ENCODE measurements around the gene RERE.

Gene RERE

DNA sequence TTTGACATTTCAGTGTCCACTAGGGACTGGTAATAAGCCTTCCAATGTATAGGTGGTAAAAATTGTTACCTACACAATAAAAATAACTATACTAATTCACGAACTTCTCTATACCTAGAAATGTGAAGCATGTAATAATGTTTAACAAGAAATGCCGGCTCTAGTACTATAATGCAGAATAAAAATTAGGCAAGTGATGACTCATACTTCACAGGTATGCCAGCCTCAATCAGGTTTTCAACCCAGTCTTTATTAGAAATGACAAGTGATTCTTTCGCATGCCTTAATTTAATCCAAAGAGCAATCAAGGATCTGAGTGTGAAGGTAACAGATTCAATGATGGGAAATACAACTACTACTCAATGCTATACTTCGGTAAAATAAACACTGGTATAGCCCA is 134.9 kb downstream of the RERE start:
- TF ChIP-seq NFIC (IDR thresholded peaks at IDR 0.05) (no peak), TEAD4 (IDR thresholded peaks at IDR 0.05) (no peak), TAF1 (IDR thresholded peaks at IDR 0.05; ENCODE audit: low read depth) (no peak), CEBPB (IDR thresholded peaks at IDR 0.05) (no peak), ZBTB7A (IDR thresholded peaks at IDR 0.05; ENCODE audit: low read depth) (no peak), YY1 (IDR thresholded peaks at IDR 0.05; ENCODE audit: low read depth) (no peak), EP300 (IDR thresholded peaks at IDR 0.05; ENCODE audit: borderline replicate concordance) (no peak), FOXM1 (IDR thresholded peaks at IDR 0.05; ENCODE audit: borderline replicate concordance, low read depth) (no peak), RAD21 (IDR thresholded peaks at IDR 0.05; ENCODE audit: low read depth) (no peak), CREB1 (IDR thresholded peaks at IDR 0.05; ENCODE audit: low read depth) (no peak), TCF12 (IDR thresholded peaks at IDR 0.05; ENCODE audit: low read depth) (no peak)
- TF ChIP-seq, protein P1, sequence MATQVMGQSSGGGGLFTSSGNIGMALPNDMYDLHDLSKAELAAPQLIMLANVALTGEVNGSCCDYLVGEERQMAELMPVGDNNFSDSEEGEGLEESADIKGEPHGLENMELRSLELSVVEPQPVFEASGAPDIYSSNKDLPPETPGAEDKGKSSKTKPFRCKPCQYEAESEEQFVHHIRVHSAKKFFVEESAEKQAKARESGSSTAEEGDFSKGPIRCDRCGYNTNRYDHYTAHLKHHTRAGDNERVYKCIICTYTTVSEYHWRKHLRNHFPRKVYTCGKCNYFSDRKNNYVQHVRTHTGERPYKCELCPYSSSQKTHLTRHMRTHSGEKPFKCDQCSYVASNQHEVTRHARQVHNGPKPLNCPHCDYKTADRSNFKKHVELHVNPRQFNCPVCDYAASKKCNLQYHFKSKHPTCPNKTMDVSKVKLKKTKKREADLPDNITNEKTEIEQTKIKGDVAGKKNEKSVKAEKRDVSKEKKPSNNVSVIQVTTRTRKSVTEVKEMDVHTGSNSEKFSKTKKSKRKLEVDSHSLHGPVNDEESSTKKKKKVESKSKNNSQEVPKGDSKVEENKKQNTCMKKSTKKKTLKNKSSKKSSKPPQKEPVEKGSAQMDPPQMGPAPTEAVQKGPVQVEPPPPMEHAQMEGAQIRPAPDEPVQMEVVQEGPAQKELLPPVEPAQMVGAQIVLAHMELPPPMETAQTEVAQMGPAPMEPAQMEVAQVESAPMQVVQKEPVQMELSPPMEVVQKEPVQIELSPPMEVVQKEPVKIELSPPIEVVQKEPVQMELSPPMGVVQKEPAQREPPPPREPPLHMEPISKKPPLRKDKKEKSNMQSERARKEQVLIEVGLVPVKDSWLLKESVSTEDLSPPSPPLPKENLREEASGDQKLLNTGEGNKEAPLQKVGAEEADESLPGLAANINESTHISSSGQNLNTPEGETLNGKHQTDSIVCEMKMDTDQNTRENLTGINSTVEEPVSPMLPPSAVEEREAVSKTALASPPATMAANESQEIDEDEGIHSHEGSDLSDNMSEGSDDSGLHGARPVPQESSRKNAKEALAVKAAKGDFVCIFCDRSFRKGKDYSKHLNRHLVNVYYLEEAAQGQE (IDR thresholded peaks at IDR 0.05; ENCODE audit: low read depth): no peak
- TF ChIP-seq, protein P2, sequence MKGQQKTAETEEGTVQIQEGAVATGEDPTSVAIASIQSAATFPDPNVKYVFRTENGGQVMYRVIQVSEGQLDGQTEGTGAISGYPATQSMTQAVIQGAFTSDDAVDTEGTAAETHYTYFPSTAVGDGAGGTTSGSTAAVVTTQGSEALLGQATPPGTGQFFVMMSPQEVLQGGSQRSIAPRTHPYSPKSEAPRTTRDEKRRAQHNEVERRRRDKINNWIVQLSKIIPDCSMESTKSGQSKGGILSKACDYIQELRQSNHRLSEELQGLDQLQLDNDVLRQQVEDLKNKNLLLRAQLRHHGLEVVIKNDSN (IDR thresholded peaks at IDR 0.05): no peak
- TF ChIP-seq, protein P3, sequence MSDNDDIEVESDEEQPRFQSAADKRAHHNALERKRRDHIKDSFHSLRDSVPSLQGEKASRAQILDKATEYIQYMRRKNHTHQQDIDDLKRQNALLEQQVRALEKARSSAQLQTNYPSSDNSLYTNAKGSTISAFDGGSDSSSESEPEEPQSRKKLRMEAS (IDR thresholded peaks at IDR 0.05): no peak

DNA sequence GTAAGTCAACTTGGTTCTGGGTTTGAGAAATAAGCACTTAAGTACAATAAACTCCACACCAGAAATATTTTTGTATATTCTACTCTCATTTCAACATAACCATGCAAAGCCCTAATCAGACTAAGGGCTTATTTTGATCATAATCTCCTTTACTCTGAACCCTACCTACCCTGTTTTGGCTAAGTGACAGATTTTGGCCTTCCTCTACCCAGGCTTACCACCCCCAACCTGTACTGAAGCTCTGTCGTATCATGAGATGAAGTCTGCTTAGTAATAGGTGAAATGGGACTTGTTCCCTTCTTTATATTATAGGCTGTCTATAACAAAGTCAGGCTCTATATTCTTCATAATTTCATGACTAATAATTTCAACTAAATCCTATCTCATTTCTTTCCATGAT is 135.5 kb downstream of the RERE start:
- TF ChIP-seq, protein P1 (IDR thresholded peaks at IDR 0.05; ENCODE audit: low read depth): no peak
- TF ChIP-seq ZBTB7A (IDR thresholded peaks at IDR 0.05; ENCODE audit: low read depth) (no peak), RAD21 (IDR thresholded peaks at IDR 0.05; ENCODE audit: low read depth) (no peak), TCF12 (IDR thresholded peaks at IDR 0.05; ENCODE audit: low read depth) (no peak), CEBPB (IDR thresholded peaks at IDR 0.05) (no peak), CREB1 (IDR thresholded peaks at IDR 0.05; ENCODE audit: low read depth) (no peak), TAF1 (IDR thresholded peaks at IDR 0.05; ENCODE audit: low read depth) (no peak), NFIC (IDR thresholded peaks at IDR 0.05) (no peak), EGR1 (IDR thresholded peaks at IDR 0.05) (no peak), FOXM1 (IDR thresholded peaks at IDR 0.05; ENCODE audit: borderline replicate concordance, low read depth) (no peak), YY1 (IDR thresholded peaks at IDR 0.05; ENCODE audit: low read depth) (no peak), TEAD4 (IDR thresholded peaks at IDR 0.05) (no peak), EP300 (IDR thresholded peaks at IDR 0.05; ENCODE audit: borderline replicate concordance) (no peak)
- TF ChIP-seq, protein P2 (IDR thresholded peaks at IDR 0.05): no peak
- TF ChIP-seq, protein P3 (IDR thresholded peaks at IDR 0.05): no peak

DNA sequence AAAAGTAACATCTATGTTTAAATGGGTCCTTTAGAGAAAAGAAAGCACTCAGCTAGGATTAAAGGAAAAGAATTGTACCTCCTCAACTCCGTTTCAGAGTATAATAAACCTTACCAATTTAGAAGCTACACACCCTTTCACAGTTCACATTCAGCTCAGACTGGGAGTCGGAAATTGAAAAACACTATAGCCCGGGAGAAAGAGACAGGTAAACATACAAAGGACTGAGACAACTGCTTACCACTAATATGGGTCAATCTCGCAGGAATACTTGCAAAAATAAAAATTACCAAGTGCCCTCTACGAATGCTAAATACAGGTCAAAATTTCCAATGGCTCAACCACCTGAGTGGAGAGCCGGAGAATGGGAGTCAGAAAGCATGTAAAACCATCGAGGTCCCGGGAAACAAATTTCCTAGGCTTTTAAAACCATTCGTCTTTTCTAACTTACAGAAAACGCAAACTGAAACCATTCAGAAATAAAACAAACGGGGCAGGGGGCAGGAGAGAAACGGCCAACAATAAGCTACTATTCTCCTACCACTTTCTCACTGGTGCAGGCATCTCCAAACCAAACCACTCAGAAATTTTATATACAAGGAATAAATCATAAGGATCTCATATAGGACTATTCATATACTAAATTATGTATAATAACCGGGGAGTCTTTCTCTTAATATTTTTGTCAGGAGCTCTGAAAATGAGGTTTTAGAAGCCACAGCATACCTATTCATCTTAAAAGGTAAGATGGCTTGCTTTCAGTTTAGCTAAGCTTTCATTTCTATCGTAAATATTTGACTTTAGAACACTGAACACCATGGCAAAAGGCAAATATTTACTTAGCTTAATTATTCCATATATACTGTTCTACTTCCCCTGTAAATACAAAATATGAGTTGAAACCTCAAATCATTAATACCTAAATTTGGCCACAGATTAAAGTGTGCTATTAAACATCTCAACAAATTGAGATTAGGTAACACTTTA is 136.5 kb downstream of the RERE start:
- no peak for TF ChIP-seq CEBPB (IDR thresholded peaks at IDR 0.05)
- TF ChIP-seq, protein P1 (IDR thresholded peaks at IDR 0.05; ENCODE audit: low read depth): no peak

DNA sequence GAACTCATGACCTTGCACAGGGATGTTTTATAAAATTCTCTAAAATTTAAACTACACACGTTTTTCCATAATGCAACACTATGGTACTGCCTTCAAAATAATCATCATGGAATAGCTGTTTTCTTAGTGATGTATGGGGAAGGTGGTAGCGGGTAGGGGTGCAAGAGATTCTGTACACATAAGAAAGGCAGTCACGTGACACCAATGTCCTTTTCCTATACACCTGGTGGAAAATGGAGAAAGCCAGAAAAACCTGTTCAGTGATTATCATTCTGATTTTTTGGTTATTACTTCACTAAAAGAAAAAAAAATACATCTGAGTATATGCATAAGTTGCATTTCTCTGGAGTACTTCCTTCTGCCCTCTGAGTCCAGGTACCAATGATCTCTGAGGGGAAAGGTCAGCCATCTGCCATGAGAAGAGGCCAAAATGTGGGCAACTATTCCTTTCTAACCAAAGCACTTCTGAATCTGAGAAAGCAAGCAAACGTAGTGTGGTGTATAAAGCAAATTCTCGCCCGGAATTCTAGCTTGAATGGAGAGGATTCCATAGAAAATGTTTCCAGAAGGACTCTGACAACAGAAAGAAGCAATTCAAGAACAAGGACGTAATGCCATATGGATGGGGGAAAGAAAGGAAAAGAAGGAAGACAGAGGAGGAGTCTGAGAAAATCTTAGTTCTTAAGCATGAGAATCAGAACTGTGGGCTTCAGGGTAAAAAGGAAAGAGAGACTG is 137.3 kb downstream of the RERE start:
- no peak for TF ChIP-seq CREB1 (IDR thresholded peaks at IDR 0.05; ENCODE audit: low read depth)
- TF ChIP-seq NFIC (IDR thresholded peaks at IDR 0.05): no peak
- TF ChIP-seq TCF12 (IDR thresholded peaks at IDR 0.05; ENCODE audit: low read depth): no peak
- no peak for TF ChIP-seq EP300 (IDR thresholded peaks at IDR 0.05; ENCODE audit: borderline replicate concordance)
- no peak for TF ChIP-seq ZBTB7A (IDR thresholded peaks at IDR 0.05; ENCODE audit: low read depth)
- no peak for TF ChIP-seq RAD21 (IDR thresholded peaks at IDR 0.05; ENCODE audit: low read depth)
- TF ChIP-seq EGR1 (IDR thresholded peaks at IDR 0.05): no peak
- no peak for TF ChIP-seq TEAD4 (IDR thresholded peaks at IDR 0.05)
- no peak for TF ChIP-seq TAF1 (IDR thresholded peaks at IDR 0.05; ENCODE audit: low read depth)
- no peak for TF ChIP-seq CEBPB (IDR thresholded peaks at IDR 0.05)
- TF ChIP-seq, protein P1 (IDR thresholded peaks at IDR 0.05; ENCODE audit: low read depth): no peak
- TF ChIP-seq, protein P2 (IDR thresholded peaks at IDR 0.05): no peak
- TF ChIP-seq, protein P3 (IDR thresholded peaks at IDR 0.05): no peak

Data from Ishikawa (cell line).